ENCODE results near the gene PTGDR2. TPM values are rescaled to one million over a fixed set of nuclear protein-coding genes. Genes with fewer than 3 reads are reported as not detected.

The PTGDR2 gene
- total and polyA plus RNA-seq, 9 of the 15 experiments (the other 6 are each of a cell fraction or from before 2014, with no cell fraction given), result 0.51 to 2.6 (median 1.6) TPM

DNA sequence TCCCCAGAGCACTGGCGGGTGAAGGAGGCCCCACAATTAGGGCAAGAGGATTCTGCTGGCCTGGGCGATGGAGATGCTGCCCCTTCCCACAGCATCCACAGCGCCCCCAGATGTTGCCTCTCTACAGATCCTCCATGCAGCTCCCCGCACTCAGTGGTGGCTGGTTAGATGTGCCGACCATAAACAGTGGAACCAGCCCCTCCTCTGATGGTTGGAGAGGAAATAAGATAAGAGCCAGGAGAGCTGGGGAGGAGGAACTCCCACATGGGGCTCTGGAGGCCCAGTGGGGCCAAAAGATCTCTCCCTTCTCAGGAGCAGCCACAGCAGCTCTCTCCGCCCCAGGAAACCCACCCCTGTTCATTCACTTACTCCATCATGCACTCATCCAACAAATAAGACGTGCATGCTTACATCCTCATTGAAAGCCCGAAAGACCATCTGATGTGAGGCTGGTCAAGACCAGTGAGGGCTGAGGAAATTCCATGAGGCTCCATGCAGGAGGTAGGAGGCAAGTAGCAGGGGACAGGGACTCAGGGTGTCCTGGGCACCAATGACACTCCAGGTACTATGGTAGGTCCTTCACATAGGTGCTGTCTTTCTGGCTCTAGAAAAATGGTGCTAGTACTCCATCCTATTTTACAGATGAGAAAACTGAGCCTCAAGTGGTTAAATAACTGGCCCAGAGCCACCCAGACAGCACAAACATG is 1.5 kb downstream of the PTGDR2 start (continued):
- TF ChIP-seq FOXK2 (conservative IDR thresholded peaks at IDR 0.05 in 1 of 2, IDR thresholded peaks at IDR 0.05 in 1 of 2; ENCODE audit: low read depth in 2 of 2) (peak; percentile 56 to 74; a peak in 2 of 4 replicates), HDGF (IDR thresholded peaks at IDR 0.05) (0 out of 2 replicates have a peak, but pooled peaks have one; percentile 26), NBN (IDR thresholded peaks at IDR 0.05; ENCODE audit: low read depth) (peak; percentile 29; the same call in 1 of the 2 replicates), PHF8 (IDR thresholded peaks at IDR 0.05; ENCODE audit: borderline replicate concordance, low read length) (peak; percentile 35; the same call in 1 of the 2 replicates), YY1 (IDR thresholded peaks at IDR 0.05; ENCODE audit: borderline replicate concordance in 1 of 3, control insufficient read depth in 1 of 3, extremely low read depth in 1 of 3, insufficient read depth in 3 of 3, insufficient read length in 1 of 3, insufficient replicate concordance in 2 of 3, low read depth in 1 of 3, low read length in 2 of 3) (peak in 1 of 3 experiments; percentile 77), ESRRA (IDR thresholded peaks at IDR 0.05; ENCODE audit: borderline replicate concordance, low read depth) (peak; percentile 49; the same call in 1 of the 2 replicates), EHMT2 (IDR thresholded peaks at IDR 0.05) (no peak), MTA1 (IDR thresholded peaks at IDR 0.05; ENCODE audit: borderline replicate concordance) (0 out of 2 replicates have a peak, but pooled peaks have one; percentile 33), ILK (tag; IDR thresholded peaks at IDR 0.05; ENCODE audit: borderline replicate concordance, low read depth) (no peak), SMARCA4 (IDR thresholded peaks at IDR 0.05) (peak; percentile 78), ZNF263 (CRISPR knock-in tag; IDR thresholded peaks at IDR 0.05; ENCODE audit: borderline replicate concordance) (no peak), CXXC5 (CRISPR knock-in tag; IDR thresholded peaks at IDR 0.05) (0 out of 2 replicates have a peak, but pooled peaks have one; percentile 16), ATF7 (IDR thresholded peaks at IDR 0.05) (peak; percentile 48), PHF21A (IDR thresholded peaks at IDR 0.05; ENCODE audit: borderline replicate concordance, low read depth) (0 out of 2 replicates have a peak, but pooled peaks have one; percentile 55), RAD21 (CRISPR knock-in tag; conservative IDR thresholded peaks at IDR 0.05 in 1 of 2, IDR thresholded peaks at IDR 0.05 in 1 of 2) (peak in 1 of 2 experiments; percentile 36; a peak in 2 of 4 replicates), SOX6 (IDR thresholded peaks at IDR 0.05) (peak; percentile 54; the same call in 1 of the 2 replicates), KLF16 (IDR thresholded peaks at IDR 0.05) (peak; percentile 94)
- TF ChIP-seq, protein P1, sequence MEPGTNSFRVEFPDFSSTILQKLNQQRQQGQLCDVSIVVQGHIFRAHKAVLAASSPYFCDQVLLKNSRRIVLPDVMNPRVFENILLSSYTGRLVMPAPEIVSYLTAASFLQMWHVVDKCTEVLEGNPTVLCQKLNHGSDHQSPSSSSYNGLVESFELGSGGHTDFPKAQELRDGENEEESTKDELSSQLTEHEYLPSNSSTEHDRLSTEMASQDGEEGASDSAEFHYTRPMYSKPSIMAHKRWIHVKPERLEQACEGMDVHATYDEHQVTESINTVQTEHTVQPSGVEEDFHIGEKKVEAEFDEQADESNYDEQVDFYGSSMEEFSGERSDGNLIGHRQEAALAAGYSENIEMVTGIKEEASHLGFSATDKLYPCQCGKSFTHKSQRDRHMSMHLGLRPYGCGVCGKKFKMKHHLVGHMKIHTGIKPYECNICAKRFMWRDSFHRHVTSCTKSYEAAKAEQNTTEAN (CRISPR knock-in tag; IDR thresholded peaks at IDR 0.05), result no peak
- TF ChIP-seq, protein P2, sequence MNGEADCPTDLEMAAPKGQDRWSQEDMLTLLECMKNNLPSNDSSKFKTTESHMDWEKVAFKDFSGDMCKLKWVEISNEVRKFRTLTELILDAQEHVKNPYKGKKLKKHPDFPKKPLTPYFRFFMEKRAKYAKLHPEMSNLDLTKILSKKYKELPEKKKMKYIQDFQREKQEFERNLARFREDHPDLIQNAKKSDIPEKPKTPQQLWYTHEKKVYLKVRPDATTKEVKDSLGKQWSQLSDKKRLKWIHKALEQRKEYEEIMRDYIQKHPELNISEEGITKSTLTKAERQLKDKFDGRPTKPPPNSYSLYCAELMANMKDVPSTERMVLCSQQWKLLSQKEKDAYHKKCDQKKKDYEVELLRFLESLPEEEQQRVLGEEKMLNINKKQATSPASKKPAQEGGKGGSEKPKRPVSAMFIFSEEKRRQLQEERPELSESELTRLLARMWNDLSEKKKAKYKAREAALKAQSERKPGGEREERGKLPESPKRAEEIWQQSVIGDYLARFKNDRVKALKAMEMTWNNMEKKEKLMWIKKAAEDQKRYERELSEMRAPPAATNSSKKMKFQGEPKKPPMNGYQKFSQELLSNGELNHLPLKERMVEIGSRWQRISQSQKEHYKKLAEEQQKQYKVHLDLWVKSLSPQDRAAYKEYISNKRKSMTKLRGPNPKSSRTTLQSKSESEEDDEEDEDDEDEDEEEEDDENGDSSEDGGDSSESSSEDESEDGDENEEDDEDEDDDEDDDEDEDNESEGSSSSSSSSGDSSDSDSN (IDR thresholded peaks at IDR 0.05; ENCODE audit: borderline replicate concordance in 1 of 2, low read depth in 2 of 2, low read length in 2 of 2), result 0 out of 4 replicates have a peak, but pooled peaks of 1 of the 2 experiments have one; percentile 54
- TF ChIP-seq, protein P3, sequence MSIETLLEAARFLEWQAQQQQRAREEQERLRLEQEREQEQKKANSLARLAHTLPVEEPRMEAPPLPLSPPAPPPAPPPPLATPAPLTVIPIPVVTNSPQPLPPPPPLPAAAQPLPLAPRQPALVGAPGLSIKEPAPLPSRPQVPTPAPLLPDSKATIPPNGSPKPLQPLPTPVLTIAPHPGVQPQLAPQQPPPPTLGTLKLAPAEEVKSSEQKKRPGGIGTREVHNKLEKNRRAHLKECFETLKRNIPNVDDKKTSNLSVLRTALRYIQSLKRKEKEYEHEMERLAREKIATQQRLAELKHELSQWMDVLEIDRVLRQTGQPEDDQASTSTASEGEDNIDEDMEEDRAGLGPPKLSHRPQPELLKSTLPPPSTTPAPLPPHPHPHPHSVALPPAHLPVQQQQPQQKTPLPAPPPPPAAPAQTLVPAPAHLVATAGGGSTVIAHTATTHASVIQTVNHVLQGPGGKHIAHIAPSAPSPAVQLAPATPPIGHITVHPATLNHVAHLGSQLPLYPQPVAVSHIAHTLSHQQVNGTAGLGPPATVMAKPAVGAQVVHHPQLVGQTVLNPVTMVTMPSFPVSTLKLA (conservative IDR thresholded peaks at IDR 0.05), result peak; percentile 27 to 73; a peak in 3 of 4 replicates
- TF ChIP-seq, protein P4, sequence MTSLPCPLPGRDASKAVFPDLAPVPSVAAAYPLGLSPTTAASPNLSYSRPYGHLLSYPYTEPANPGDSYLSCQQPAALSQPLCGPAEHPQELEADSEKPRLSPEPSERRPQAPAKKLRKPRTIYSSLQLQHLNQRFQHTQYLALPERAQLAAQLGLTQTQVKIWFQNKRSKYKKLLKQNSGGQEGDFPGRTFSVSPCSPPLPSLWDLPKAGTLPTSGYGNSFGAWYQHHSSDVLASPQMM (CRISPR knock-in tag; IDR thresholded peaks at IDR 0.05), result no peak

All from K562 (cell line).